PC-9 (cell line): ENCODE measurements around the gene IFNB1. TPM values are rescaled to one million over a fixed set of nuclear protein-coding genes. Genes with fewer than 3 reads are reported as not detected.

Experiments
- BruUV-seq: library from RNA; stranded (reverse); fragments of 400-500 nt; replicated peaks from 2 replicates; lab custom pipeline; 2021; lab: Mats Ljungman, UMichigan
- CTCF ChIA-PET: fragments of 300-600 bp; sonication (Branson Sonifier 250); formaldehyde crosslinking; loops from one replicate; lab custom pipeline; 2022; ENCODE audit warnings: antibody characterized with exemption; lab: Charles Lee
- POLR2A ChIA-PET: fragments of 300-600 bp; sonication (Branson Sonifier 250); formaldehyde crosslinking; loops from one replicate; lab custom pipeline; 2022; ENCODE audit warnings: antibody characterized with exemption; ENCODE audit not compliant: unreplicated experiment; lab: Charles Lee
- DNase-seq, 2 experiments: peaks; one replicate each; pipeline versions ENCODE4 v3.0.0 to v3.0.0-alpha.2; 2015 to 2022; ENCODE audit warnings: mixed read lengths in 1 of 2
- H2AFZ ChIP-seq: fragments of 200-600 bp; sonication (generic); 2 replicates; pipeline ENCODE4 v1.8.1; 2017; ENCODE audit warnings: antibody characterized with exemption
- H3F3A ChIP-seq: fragments of 200-600 bp; sonication (generic); 2 replicates; pipeline ENCODE4 v1.8.1; 2017; ENCODE audit warnings: antibody characterized with exemption, mild to moderate bottlenecking, low read depth; ENCODE audit not compliant: insufficient read depth
- H3K27ac ChIP-seq: fragments of 200-600 bp; sonication (generic); 2 replicates; pipeline ENCODE4 v1.6.1; 2016; ENCODE audit warnings: mixed run types
- H3K27me3 ChIP-seq: fragments of 200-600 bp; sonication (generic); 2 replicates; pipeline ENCODE4 v1.6.1; 2016; ENCODE audit warnings: low read depth, mixed run types; ENCODE audit not compliant: insufficient read depth
- H3K36me3 ChIP-seq: fragments of 200-600 bp; sonication (generic); 2 replicates; pipeline ENCODE4 v1.6.1; 2016; ENCODE audit warnings: low read depth, mixed run types
- H3K4me1 ChIP-seq: fragments of 200-600 bp; sonication (generic); replicated peaks from 2 replicates; pipeline ENCODE4 v1.6.1; 2016; ENCODE audit warnings: mixed run types; ENCODE audit not compliant: insufficient read depth
- H3K4me2 ChIP-seq: fragments of 200-600 bp; sonication (generic); 2 replicates; pipeline ENCODE4 v1.6.1; 2017; ENCODE audit warnings: mixed run types
- H3K4me3 ChIP-seq: fragments of 200-600 bp; sonication (generic); 2 replicates; pipeline ENCODE4 v1.6.1; 2016; ENCODE audit warnings: mixed run types
- H3K79me2 ChIP-seq: fragments of 200-600 bp; sonication (generic); 2 replicates; pipeline ENCODE4 v1.6.1; 2017; ENCODE audit warnings: low read depth, mixed run types
- H3K9me2 ChIP-seq: fragments of 200-600 bp; sonication (generic); 2 replicates; pipeline ENCODE4 v1.8.1; 2017; ENCODE audit warnings: mild to moderate bottlenecking; ENCODE audit not compliant: insufficient read depth
- H3K9me3 ChIP-seq: fragments of 200-600 bp; sonication (generic); 2 replicates; pipeline ENCODE4 v1.8.1; 2016; ENCODE audit warnings: low read depth; ENCODE audit not compliant: insufficient read depth
- H4K20me1 ChIP-seq: fragments of 200-600 bp; sonication (generic); 2 replicates; pipeline ENCODE4 v1.8.1; 2017; ENCODE audit not compliant: insufficient read depth
- EZH2 ChIP-seq: fragments of 200-600 bp; sonication (generic); IDR thresholded peaks from 2 replicates; pipeline ENCODE4 v1.8.0; 2017; ENCODE audit warnings: antibody characterized with exemption, low read depth
- intact Hi-C: fragments of 100-400 bp; cut with micrococcal nuclease; formaldehyde crosslinking; loops from one replicate; pipeline ENCODE4 v1.10.0; 2022; ENCODE audit not compliant: unreplicated experiment
- total RNA-seq: library from RNA; stranded (reverse); gene quantifications from 2 replicates; pipeline ENCODE4 v1.2.3, GENCODE V29; 2021
- TF ChIP-seq, protein P1 (sequence below): fragments of 200-600 bp; sonication (generic); conservative IDR thresholded peaks from 2 replicates; pipeline ENCODE4 v1.6.1; 2017; ENCODE audit warnings: mixed run types, antibody characterized with exemption, mild to moderate bottlenecking, moderate library complexity

IFNB1 gene
- total RNA-seq, 1 experiment from 2014 or later = not detected

DNA sequence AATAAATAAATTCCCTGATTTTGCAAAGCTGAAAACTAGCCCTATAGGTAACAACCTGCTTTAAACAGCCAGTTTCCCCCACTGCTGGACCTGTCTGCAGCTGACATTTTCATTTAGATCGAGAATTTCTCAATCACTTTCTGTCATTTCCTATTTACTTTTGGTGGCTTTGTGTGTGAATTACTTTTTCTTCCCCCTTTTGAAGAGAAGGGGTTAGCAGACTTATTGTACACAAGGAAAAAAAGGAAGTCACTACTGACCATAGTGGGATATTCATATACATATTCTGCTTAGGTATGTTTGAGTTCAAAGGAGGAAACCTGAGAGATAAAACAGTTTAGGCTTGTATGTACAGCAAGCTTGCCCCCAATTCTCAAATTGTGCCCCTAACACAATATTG lies 27.0 kb upstream of the IFNB1 start:
- no peak for TF ChIP-seq EZH2
- TF ChIP-seq, protein P1, sequence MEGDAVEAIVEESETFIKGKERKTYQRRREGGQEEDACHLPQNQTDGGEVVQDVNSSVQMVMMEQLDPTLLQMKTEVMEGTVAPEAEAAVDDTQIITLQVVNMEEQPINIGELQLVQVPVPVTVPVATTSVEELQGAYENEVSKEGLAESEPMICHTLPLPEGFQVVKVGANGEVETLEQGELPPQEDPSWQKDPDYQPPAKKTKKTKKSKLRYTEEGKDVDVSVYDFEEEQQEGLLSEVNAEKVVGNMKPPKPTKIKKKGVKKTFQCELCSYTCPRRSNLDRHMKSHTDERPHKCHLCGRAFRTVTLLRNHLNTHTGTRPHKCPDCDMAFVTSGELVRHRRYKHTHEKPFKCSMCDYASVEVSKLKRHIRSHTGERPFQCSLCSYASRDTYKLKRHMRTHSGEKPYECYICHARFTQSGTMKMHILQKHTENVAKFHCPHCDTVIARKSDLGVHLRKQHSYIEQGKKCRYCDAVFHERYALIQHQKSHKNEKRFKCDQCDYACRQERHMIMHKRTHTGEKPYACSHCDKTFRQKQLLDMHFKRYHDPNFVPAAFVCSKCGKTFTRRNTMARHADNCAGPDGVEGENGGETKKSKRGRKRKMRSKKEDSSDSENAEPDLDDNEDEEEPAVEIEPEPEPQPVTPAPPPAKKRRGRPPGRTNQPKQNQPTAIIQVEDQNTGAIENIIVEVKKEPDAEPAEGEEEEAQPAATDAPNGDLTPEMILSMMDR = no peak
- no TSS peak for BruUV-seq
- Histone ChIP-seq H3K36me3 (no peaks in the 10 kb centered on the region), H3K4me2 (no peak overlapping the region), H4K20me1 (no peaks in the 10 kb centered on the region), H3K9me3 (no peaks in the 10 kb centered on the region), H3K4me3 (no peak overlapping the region), H3K4me1 (no peaks in the 10 kb centered on the region), H3K79me2 (no peaks in the 10 kb centered on the region), H2AFZ (no peak overlapping the region), H3K27ac (no peak overlapping the region), H3K27me3 (no peaks in the 10 kb centered on the region), H3K9me2 (no peaks in the 10 kb centered on the region), H3F3A (no peaks in the 10 kb centered on the region)
- POLR2A ChIA-PET = no interaction called here
- CTCF ChIA-PET = no interaction called here
- no peak for DNase-seq
- intact Hi-C loops = no loop called here

DNA sequence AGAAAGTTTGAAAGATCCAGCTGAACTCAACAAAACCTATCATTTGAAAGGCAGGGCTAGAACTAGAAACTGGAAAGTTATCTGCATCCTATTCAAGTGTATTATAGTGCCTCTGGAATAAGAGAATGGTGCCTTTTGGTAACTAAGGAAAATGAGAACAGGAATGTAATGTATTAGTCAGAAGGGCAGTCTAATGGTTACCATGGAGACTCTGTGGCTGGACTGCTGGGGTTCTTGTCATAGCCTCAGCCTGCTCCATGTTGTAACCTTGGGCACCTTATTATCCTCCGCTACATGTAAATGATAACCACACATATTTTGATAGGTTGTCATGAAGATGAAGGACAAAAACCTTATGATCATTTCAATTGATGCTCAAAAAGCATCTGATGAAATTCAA lies 24.6 kb upstream of the IFNB1 start:
- Histone ChIP-seq H3K9me3 (no peaks in the 10 kb centered on the region), H3K27ac (no peak overlapping the region), H3K4me3 (no peak overlapping the region), H4K20me1 (no peaks in the 10 kb centered on the region), H2AFZ (no peak overlapping the region), H3K9me2 (no peaks in the 10 kb centered on the region), H3F3A (no peaks in the 10 kb centered on the region), H3K4me1 (peaks cover 2% of the 10 kb centered on the region), H3K27me3 (no peaks in the 10 kb centered on the region), H3K79me2 (no peaks in the 10 kb centered on the region), H3K4me2 (no peak overlapping the region), H3K36me3 (no peaks in the 10 kb centered on the region)
- POLR2A ChIA-PET = no interaction called here
- CTCF ChIA-PET = no interaction called here
- no peak for DNase-seq
- intact Hi-C loops = no loop called here
- no peak for TF ChIP-seq EZH2
- TF ChIP-seq, protein P1 = no peak
- no TSS peak for BruUV-seq

DNA sequence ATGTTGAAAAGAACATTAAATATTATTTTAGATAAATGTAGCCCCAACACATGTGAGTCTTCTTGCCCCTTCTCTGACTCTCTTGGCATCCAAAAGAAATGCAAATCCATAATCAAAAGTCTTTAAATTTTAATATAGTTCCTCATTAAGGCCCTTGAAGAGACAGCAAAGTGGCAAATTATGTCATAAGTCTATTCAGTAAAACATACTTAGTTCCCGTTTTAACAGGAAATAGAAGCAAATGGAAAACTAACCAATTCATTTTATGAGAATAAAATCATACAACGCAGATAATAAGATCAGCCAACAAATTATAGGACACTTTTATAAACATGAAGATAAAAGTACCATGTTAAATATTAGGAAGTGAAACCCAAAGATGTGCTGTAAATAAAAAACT lies 20.1 kb upstream of the IFNB1 start:
- CTCF ChIA-PET = no interaction called here
- TF ChIP-seq EZH2 = no peak
- TF ChIP-seq, protein P1 = no peak

More for the DNA sequence above, 20.1 kb upstream of the IFNB1 start:
- Histone ChIP-seq H3F3A (peaks cover 18% of the 10 kb centered on the region; the same call in 1 of the 2 replicates), H3K9me2 (no peaks in the 10 kb centered on the region), H4K20me1 (no peaks in the 10 kb centered on the region), H3K79me2 (no peaks in the 10 kb centered on the region), H2AFZ (no peak overlapping the region), H3K4me3 (no peak overlapping the region), H3K36me3 (no peaks in the 10 kb centered on the region), H3K27me3 (no peaks in the 10 kb centered on the region), H3K4me1 (peaks cover 30% of the 10 kb centered on the region), H3K9me3 (no peaks in the 10 kb centered on the region), H3K4me2 (no peak overlapping the region), H3K27ac (no peak overlapping the region)
- no peak for DNase-seq
- BruUV-seq = no TSS peak
- intact Hi-C loops = no loop called here
- POLR2A ChIA-PET = no interaction called here
